Fibroblast of lung (primary cell): ENCODE data around the gene LAYN.

Source experiments
- EZH2 ChIP-seq: IDR thresholded peaks from 2 replicates; pipeline ENCODE4 v1.5.1; 2012; ENCODE audit warnings: low read length, control low read depth, mild to moderate bottlenecking; ENCODE audit errors: missing control alignments
- TF ChIP-seq, protein P1 (sequence below), 2 donors: IDR thresholded peaks in 1 of 2; conservative IDR thresholded peaks in 1 of 2; 1 replicate in 1 of 2; 2 replicates in 1 of 2; pipeline ENCODE4 v1.5.1; 2011 to 2012; ENCODE audit warnings: low read length in 2 of 2, control low read depth in 1 of 2, inconsistent platforms in 1 of 2, low read depth in 1 of 2, mild to moderate bottlenecking in 1 of 2

DNA sequence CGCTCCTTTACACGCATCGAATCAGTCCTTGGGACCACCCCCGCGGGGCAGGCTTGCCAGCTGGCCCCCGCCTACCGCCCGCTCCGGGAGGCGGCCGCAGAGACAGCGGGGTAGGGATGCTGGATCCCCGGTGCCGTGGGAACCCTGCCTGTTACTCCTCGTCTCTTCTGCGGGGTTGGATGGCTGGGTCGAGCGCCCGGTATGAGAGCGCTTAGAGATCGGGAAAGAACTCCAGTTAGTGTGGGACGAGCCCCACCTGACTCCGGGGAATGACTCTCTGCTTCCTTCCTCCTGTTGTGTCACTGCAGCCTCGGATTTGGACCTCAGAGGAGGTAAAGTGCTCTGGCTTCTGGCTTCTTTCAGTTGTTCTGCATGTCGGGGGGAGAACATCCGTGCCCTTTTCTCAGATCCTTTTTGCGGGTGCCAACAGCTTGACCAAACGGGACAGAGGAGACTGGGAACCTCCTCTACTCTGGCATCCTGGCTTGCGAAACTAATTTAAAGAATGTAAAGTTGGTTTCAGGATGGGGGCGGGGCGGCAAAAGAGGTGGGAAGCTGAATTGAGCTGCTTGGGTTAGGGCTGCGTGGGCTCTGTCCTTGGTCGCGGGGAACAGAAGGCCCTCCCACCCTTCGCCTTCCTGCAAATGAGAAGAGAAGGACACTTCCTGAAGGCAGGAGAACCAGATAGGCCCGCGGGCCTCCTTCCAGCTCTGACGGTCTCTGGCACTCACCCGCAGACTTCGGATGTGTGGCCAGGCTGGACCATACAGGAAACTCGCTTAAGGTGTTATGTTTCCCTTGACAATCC is 938 bp downstream of the LAYN start:
- TF ChIP-seq, protein P1, sequence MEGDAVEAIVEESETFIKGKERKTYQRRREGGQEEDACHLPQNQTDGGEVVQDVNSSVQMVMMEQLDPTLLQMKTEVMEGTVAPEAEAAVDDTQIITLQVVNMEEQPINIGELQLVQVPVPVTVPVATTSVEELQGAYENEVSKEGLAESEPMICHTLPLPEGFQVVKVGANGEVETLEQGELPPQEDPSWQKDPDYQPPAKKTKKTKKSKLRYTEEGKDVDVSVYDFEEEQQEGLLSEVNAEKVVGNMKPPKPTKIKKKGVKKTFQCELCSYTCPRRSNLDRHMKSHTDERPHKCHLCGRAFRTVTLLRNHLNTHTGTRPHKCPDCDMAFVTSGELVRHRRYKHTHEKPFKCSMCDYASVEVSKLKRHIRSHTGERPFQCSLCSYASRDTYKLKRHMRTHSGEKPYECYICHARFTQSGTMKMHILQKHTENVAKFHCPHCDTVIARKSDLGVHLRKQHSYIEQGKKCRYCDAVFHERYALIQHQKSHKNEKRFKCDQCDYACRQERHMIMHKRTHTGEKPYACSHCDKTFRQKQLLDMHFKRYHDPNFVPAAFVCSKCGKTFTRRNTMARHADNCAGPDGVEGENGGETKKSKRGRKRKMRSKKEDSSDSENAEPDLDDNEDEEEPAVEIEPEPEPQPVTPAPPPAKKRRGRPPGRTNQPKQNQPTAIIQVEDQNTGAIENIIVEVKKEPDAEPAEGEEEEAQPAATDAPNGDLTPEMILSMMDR (conservative IDR thresholded peaks at IDR 0.05 in 1 of 2, IDR thresholded peaks at IDR 0.05 in 1 of 2; ENCODE audit: low read depth in 1 of 2, low read length in 2 of 2) = no peak
- no peak for TF ChIP-seq EZH2
